GM18907 (cell line): ENCODE measurements around the gene KLHL41.

Source experiments
- ATAC-seq: cut with Tn5 transposase; IDR thresholded peaks from one replicate; pipeline ENCODE4 v1.9.1; 2021; ENCODE audit warnings: mild to moderate bottlenecking, moderate library complexity; ENCODE audit not compliant: unreplicated experiment

The KLHL41 gene

DNA sequence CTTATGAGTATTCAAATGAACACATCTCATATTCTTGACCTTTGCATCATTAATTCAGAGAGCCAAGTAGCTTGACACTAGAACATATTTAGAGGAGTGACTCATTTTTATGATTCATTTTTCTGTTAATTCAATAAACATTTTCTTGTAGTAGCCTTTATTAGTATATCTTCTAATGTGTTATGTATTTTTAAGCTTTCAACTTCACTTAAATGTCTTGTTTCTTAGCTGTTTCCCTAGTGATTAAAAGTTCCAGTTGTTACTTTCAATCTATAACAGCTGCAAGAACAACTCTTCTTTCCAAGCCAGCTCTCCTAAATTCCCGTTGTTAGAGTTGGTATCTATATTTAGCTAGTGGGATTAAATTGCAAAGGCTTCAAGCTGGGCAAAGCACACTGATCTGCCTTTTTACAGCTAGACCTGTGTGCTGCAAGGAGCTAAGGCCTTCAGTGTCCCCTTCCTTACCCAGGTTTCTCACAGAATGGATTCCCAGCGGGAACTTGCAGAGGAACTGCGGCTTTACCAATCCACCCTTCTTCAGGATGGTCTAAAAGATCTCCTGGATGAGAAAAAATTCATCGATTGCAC, at the start of gene KLHL41:
Gene KLHL41 (plus strand): TSS at position 405 of the 588 bp plus-strand sequence. CDS start 77 bp downstream, at position 482.
- ATAC-seq = no peak

DNA sequence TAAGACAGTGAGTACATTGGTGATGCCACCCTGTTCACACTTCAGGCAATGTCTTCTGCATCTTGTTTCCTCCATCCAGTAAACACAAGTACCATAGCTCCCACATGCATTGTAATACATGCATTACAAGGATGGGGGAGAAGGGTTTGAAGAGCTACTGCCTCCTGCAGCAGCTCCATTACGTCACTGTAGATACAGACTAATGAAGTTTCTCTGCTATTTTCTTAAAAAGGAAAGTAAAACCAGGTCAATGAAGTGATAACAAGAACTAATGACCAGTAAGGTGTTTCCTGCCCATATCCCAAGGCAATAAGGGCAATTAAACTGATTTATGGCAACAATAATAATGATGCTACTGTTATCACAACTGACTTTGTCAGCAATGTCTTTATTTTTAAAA, 48.4 kb upstream of the KLHL41 start:
- no peak for ATAC-seq

DNA sequence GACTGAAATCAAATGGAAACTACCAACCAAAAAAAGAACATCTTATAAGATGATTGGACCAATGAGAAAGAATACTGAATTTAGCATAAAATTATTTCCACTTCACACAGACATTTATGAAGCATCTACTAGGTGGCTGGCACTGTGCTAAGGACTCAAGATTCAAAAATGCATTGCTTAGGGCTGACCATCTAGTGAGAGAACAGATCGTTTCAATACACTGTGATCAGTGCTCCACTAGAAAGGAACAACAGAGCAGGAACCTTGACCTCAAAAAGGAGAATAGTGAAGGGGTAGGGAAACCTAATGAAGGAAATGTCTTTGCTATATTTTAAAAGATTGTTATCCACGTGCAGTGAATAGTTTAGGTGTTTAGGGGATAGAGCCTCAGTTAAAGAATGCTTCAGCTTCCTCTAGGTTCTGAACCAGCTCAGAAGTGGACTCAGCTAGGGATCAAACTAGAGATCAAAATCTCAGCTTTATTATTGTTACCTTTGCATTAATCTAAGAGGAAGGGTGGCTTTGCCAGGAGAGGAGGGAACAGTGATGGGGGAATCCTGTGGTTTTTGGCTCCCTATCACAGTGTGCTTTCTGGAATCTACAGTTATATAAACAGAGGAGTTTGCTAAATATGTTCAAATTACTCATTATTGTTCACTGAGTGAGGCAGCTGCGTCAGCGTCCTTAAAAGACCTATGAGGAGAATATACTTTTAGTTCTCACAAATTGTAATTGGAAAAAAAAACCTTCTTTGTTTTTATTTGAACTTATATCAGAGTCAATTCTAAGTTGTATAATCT, 46.4 kb upstream of the KLHL41 start:
- ATAC-seq = no peak

DNA sequence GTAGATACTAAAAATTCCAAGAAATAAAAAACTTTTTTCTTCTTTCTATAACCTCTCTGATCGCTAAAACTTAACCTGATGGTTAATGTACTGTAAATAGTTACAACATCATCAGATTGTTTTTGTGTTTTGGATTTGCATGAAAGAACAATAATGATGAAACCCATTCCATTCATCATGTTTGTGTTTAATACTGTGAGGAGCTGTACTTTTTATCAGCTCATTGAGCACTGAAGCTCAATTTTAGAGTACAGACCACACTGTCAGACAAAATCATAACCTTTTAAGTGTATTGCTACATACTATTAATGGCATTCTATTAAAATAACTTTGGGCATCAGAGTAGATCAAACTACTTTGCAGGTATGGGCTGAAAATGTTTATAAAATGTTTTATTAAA, 45.0 kb upstream of the KLHL41 start:
- no peak for ATAC-seq

DNA sequence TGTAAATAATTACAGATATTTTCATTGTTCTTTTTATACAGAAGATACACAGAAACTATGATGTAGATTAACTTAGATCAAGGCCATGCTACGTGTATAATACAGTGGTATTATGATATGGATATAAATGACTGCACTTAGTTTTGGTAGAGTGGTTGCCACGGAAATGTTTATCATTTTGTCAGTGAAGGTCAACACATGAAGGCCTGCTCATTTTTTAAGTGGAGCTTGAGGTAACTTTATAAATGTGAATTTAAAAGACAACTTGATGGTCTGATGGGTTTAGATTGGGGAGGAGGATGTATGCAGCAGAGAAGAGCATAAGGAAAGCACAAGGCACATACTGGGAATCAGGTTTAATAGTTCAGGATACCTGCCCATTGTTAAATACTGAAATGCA, 44.6 kb upstream of the KLHL41 start:
- ATAC-seq = no peak

DNA sequence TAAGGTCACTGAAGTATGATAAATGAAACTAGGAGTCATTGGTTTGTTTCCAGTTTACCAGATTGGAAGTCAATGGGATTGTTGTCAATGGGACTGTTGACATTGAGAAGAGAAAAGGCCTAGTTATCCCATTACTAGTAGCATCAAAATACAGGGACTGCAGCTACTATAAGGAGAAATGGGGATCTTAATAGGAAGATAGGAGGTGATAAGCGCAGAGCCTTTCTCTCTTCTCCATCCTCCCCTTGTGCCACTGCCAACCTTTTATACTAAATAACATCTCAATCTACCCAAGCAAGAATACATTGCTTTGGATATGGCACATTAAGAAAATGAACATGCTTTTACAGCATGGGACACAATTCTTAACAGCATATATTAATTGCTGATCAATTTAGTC, 40.7 kb upstream of the KLHL41 start:
- no peak for ATAC-seq

DNA sequence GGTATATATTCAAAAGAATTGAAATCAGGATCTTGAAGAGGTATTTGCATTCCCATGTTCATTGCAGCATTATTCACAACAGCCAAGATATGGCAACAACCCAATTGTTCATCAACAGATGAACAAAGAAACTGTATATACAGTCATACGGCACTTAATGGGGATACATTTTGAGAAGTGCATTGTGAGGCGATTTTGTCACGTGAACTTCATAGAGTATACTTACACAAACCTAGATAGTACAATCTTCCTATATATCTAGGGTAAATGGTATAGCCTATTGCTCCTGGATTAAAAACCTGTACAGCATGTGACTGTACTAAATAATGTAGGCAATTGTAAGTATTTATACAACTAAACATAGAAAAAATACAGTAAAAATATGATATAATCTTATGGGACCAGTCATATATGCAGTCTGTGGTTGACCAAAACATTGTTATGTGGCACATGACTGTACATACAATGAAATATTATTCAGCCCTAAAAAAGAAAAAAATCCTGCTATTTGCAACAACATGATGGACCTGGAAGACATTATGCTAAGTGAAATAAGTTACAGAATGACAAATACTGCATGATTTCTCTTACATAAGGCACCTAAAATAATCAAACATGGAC, 39.4 kb upstream of the KLHL41 start:
- ATAC-seq = no peak

DNA sequence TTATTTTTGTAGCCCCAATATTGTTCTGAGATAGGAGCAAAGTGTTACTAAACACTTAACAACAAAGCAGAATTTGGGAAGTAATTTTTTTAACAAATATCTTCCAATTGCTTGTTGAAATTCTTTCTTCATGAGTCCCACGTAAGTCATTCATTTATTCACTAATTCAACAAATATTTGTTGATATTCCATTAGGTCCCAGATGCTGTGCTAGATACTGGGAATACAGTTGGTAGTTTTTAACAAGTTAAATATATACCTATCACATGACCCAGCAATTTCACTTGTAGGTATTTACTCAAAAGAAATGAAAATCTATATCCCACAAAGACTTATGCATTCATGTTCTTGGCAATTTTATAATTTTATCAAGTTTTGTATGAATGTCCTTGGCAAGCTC, 37.3 kb upstream of the KLHL41 start:
- ATAC-seq = no peak

DNA sequence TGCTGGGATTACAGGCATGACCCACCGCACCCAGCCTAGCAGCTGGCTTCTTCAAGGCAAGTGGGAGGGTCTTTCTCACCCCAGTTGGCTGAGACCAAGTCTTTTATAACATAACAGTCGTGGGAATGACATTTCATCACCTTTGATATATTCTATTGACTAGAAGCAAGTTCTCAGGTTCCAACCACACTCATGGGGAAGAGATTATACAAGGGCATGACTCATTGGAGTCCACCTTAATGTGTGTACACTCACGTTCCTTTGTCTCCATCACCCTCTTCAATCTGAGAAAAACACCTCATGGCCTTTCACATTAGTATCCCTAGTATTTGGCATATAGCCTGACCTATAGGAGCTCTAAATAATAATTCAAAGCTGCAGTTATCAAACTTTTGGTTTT, 33.0 kb upstream of the KLHL41 start:
- ATAC-seq = no peak

DNA sequence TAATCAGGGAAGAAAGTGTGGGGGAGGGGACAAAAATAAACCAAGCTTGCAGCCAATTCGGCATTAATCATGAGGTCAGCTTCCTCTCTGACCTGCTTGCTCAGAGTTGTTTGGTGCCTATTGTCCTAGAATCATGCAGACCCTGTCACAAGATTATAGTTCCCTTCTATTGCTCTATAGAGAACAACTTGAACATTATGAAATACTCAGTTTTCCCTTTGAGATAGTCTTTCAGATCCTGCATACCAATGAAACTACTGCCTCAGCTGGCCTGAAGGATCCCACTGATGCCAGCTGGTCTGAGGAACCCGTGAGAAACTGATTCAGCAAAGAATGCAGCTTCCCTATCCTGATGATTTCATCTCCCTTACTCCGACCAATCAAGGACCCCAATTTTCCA, 31.2 kb upstream of the KLHL41 start:
- ATAC-seq = no peak

DNA sequence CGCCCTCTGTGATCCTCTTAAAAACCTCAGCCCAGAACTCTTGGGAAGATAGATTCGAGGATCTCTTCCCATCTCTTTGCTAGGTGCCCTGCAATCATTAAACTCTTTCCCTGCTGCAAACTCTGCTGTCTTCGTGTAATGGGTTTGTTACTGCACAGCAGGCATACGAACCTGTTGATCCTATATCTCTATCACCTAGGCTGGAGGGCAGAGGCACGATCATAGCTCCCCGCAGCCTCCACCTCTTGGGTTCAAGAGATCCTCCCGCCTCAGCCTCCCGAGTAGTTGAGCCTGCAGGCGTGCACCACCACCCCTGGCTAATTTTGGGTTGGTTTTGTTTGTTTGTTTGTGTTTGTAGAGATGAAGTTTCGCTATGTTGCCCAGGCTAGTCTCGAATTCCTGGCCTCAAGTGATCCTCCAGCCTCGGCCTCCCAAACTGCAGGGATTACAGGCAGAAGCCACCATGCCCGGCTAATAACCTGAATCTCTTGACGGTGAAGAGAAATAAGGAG, 30.7 kb upstream of the KLHL41 start:
- no peak for ATAC-seq

DNA sequence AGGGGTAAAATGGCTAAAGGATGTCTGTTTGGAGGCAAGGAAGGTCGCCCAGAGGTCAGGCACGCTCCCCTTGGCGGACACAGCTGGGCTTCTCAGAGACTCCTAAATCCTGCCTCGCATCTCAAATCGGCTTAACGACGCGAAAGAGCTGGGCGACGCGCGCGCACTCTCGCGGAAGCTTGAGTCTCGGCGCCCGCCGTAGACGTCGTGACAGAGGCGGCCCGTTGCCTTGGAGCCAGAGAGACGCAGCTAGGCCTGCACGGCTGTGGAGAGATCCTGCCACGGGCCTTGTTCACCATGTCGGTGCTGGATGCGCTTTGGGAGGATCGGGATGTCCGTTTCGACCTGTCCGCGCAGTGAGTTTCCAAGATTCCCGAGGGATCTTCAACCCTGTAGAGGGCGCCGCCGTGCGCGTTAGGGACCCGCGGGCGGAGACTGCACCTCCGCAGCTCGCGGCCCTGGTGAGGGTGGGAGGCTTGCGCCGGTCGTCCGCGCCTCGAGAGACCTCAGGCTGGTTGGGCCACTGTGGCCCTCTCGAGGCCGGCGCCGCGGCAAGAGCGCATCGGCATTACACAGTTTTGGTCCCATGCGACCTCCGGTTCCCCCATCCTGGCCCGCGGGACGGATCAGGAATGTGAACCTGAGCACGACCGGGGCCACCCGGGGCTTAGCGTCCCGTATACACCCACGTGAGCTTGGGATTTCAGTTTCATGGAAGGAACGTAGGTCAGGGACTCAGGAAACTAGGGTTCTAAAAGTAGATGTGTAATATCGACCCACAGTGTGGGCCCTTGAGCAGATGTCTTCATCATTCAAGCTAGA, 30.0 kb upstream of the KLHL41 start, which contains the start of gene BBS5:
Gene BBS5 (plus strand): TSS at position 238 of the 822 bp plus-strand sequence. CDS start 60 bp downstream, at position 298.
- ATAC-seq = peak; percentile 97

DNA sequence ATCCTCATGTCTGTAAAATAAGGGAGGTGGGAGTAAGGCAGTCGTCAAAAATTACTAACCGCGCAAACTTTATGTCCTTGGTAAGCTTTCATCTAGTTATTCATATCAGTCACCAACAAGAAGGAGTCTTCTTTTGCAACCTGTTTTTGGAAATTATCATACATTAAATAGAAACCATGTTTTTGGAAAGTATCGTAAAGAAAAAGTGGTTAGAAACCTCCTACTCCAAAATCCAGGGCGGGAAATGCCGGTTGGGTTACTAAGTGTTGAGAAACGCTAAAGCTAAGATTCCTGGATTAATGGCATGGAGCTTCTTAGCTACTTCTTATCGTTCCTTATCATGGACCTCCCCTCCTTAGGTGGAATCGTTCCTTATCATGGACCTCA, 29.4 kb upstream of the KLHL41 start:
- peak; percentile 4 for ATAC-seq

DNA sequence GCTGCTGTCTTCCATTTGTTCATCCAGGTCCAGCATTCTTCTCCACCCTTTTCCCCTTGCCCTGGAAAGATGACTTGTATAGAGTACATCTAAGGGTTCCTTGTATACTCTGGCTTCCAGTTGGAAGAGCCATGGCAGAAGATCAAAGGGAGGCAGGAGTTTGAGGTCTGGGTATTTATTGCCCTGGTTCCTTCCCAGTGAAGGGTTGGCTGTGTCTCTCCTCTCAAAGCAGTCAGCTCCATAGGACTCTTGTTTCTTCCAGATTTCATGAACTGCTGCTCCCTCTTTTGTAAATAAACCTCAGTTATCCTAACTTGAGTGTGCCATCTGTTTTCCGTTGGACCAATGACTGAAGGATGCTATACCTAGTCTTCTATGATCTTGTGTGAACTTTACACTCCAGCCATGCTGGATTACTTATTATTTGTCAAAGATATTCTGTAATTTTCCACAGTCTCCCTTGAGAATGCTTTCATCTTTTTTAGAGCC, 23.8 kb upstream of the KLHL41 start:
- no peak for ATAC-seq

DNA sequence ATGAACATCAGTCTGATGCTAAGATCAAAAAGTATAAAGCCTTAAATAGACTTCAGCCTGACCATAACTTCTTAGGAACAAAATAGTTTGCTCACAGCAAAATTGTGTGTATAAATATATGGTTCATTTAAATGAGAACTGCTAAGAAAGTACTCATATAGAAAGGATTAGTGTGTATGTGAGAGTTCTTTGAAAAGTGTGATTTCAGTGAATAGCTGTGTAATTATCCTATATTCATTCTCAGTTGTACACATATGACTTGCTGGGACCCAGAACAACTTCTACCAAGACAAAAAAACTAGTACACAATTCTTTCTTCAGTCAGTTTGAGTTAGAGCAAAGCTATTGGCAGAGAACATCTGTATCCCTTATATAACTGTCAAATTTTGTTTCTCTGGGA, 23.0 kb upstream of the KLHL41 start:
- no peak for ATAC-seq

DNA sequence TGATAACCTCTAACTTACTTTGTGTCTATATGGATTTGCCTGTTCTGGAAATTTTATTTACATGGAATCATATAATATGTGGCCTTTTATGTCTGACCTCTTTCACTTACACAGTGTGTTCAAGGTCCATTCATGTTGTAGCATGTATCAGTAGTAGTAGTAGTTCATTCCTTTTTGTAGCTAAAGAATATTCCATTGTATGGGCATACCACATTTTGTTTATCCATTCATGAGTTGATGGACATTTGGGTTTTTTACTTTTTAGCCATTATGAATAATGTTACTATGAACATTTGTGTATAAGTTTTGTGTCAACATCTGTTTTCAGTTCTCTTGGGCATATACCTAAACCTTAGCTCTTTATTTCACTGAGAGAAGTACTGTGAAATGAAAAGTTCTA, 18.7 kb upstream of the KLHL41 start:
- ATAC-seq = no peak

DNA sequence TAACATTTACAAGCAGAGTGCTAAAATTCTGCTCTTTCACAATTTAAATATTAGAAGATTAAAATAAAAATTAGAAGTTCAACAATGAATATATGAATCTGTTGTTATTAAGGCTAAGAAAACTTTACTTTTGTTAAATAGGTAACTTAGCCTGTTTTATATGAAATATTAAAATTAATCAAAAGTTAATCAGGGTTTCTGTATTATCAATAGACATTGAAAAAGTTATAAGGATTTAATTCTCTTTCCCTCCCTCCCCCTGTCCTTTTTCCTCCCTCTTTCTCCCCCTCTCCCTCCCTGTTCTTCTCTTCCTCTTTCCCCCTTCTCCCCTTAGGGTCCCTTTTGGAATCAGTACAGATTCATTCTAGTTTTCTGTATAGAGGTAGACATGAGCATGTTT, 18.1 kb upstream of the KLHL41 start:
- ATAC-seq = no peak

DNA sequence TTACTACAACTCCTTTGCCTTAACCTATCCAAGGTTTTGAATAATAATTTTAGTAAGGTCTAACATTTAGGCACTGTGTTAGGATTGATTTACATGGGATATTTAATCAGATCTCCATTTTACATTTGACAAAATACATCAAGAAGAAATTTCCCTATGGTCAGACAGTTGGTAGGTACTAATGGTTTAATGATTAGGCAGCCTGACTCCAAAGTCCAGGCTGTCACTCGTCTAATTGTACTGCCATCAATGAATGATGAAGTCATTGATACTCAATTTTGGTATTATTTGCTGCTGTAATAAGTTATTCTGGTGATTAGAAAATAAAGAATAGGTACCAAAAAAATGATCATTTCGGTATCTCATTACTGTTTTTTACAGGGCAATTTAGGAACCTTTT, 16.1 kb upstream of the KLHL41 start:
- ATAC-seq = no peak

DNA sequence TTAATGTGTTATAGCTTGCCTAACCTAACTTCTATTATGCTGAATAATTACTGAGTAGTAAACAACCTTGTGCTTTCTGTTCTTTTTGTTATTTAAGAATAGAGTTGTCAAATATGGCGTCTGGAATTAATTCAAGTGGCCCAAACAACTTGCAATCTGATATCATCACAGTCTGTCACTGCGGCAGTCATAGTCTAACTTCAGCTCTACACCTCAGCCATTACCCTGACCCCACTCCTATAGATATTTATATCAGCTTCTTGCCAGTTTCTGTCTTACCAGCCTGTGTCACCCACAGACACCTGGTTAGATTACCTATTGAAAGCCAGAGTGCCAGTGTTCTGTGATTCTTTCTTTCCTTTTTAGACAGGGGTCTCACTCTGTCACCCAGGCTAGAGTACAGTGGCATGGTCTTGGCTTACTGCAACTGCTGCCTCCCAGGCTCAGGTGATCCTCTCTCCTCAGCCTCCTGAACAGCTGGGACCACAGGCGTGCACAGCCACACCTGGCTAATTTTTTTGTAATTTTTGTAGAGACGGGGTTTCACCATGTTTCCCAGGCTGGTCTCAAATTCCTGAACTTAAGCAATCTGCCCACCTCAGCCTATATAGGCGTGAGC, 14.1 kb upstream of the KLHL41 start:
- ATAC-seq = no peak

DNA sequence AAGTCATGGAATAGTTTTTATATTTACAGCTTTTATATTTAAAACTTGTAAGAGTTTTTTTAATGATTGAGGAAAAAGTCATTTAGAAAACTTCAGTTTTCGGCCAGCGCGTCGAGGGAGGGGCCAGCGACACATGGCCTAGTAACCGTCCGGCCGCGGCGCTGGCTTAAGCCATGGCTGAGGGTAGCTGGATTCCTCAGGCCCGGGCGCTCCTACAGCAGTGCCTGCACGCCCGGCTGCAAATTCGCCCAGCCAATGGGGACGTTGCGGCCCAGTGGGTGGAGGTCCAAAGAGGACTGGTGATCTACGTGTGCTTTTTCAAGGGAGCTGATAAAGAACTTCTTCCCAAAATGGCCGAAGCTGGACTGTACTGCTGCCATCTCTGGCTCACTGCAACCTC, 4.9 kb upstream of the KLHL41 start:
- no peak for ATAC-seq

DNA sequence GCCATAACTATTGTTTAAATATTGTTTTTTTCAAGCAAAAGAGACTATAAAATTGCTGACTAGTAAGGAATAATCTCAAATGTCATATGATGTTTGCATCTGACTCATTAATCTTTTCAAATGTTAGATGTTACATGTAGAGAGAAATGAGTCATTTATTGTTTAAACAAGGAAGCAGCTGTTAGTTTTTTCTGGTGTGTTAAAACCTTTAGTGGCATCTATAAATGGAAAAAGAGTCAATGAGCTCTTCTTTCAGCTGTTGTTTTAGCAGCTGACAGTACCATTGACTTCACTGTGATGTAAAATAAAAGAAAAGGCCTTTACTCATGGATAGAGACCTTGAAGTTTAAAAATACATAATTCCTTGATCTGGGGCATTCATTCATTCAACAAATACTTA, 1.8 kb upstream of the KLHL41 start:
- no peak for ATAC-seq
